WTC11 (cell line): ENCODE data around the gene JAKMIP3.

Experiments
- CTCF ChIP-seq: fragments of 200-600 bp; IDR thresholded peaks from 2 replicates; pipeline ENCODE4 v1.8.0; 2022; ENCODE audit warnings: antibody characterized with exemption
- ESRRA ChIP-seq: sonication (generic); formaldehyde crosslinking; IDR thresholded peaks from 2 replicates; pipeline ENCODE4 v1.8.1; 2022; ENCODE audit warnings: mild to moderate bottlenecking, missing genetic modification reagents, borderline replicate concordance
- ETV6 ChIP-seq: sonication (generic); formaldehyde crosslinking; IDR thresholded peaks from 2 replicates; pipeline ENCODE4 v1.8.1; 2022; ENCODE audit warnings: mild to moderate bottlenecking, missing genetic modification reagents
- SP1 ChIP-seq: sonication (generic); formaldehyde crosslinking; conservative IDR thresholded peaks from 2 replicates; pipeline ENCODE4 v1.8.1; 2022; ENCODE audit warnings: missing genetic modification reagents
- ZBTB43 ChIP-seq: sonication (generic); formaldehyde crosslinking; IDR thresholded peaks from 2 replicates; pipeline ENCODE4 v1.8.1; 2023; ENCODE audit warnings: mild to moderate bottlenecking, missing genetic modification reagents

DNA sequence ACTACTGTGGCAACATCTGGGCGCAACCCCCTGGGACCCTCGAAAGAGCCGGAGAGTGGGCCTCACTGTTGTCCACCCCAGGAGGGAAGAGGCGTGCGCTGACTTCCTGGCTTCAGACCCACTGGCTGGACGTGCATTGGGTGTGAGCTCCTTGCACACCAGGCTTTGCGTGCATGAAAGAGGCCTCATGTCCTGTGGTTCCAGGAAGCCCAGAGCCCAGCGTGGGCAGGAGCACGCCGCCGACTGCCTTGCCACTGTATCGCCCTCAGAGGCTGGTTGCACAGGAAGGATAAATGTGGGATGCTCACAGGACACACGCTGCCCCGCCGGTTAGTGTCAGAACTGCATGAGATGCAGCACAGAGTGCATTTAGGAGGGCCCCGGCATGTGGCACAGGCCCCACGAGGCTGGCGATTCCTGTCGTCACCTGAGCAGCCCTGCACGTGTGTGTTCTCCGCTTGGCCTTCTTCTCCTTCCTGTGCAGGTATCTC is 8.5 kb upstream of the JAKMIP3 start:
- TF ChIP-seq CTCF: no peak
- no peak for TF ChIP-seq SP1 (CRISPR knock-in tag)
- TF ChIP-seq ZBTB43 (CRISPR knock-in tag): no peak
- no peak for TF ChIP-seq ETV6 (CRISPR knock-in tag)
- no peak for TF ChIP-seq ESRRA (CRISPR knock-in tag)
